Osteocyte (in vitro differentiated cells): Measurements from ENCODE around the gene ATP5ME. TPM values are rescaled to one million over a fixed set of nuclear protein-coding genes. Genes with fewer than 3 reads are reported as not detected.

Source experiments
- DNase-seq: peaks from one replicate; pipeline ENCODE4 v3.0.0; 2021; ENCODE audit warnings: mixed read lengths; ENCODE audit not compliant: unreplicated experiment; ENCODE audit errors: extremely low spot score
- H3K27ac Mint-ChIP-seq: one replicate; pipeline ENCODE4 v1.8.0; 2021; ENCODE audit warnings: mild to moderate bottlenecking, mixed read lengths; ENCODE audit not compliant: unreplicated experiment
- H3K27me3 Mint-ChIP-seq: one replicate; pipeline ENCODE4 v1.8.0; 2021; ENCODE audit warnings: mixed read lengths; ENCODE audit not compliant: unreplicated experiment
- H3K36me3 Mint-ChIP-seq: one replicate; pipeline ENCODE4 v1.8.0; 2021; ENCODE audit warnings: mixed read lengths; ENCODE audit not compliant: unreplicated experiment
- H3K4me1 Mint-ChIP-seq: one replicate; pipeline ENCODE4 v1.8.0; 2021; ENCODE audit warnings: mixed read lengths; ENCODE audit not compliant: unreplicated experiment
- H3K4me3 Mint-ChIP-seq: one replicate; pipeline ENCODE4 v1.8.0; 2021; ENCODE audit warnings: mild to moderate bottlenecking, moderate library complexity, mixed read lengths; ENCODE audit not compliant: unreplicated experiment
- H3K9me3 Mint-ChIP-seq: one replicate; pipeline ENCODE4 v1.8.0; 2021; ENCODE audit warnings: mixed read lengths; ENCODE audit not compliant: unreplicated experiment
- CTCF ChIP-seq: fragments of 200-600 bp; sonication (generic); IDR thresholded peaks from 2 replicates; pipeline ENCODE4 v1.5.0; 2021; ENCODE audit warnings: antibody characterized with exemption, mild to moderate bottlenecking, moderate library complexity
- total RNA-seq: library from RNA; stranded (reverse); gene quantifications from 2 replicates; pipeline ENCODE4 v1.2.1, GENCODE V29; 2021

The ATP5ME gene
- total RNA-seq, 1 donor from 2014 or later, result 271 TPM

- Mint-ChIP-seq H3K9me3 (no peaks in the 10 kb centered on the region), H3K4me1 (peaks cover 22% of the 10 kb centered on the region), H3K36me3 (peaks cover 17% of the 10 kb centered on the region), H3K27me3 (no peaks in the 10 kb centered on the region), H3K27ac (no peak overlapping the region), H3K4me3 (no peak overlapping the region)
- DNase-seq, result no peak
- TF ChIP-seq CTCF, result no peak
These were observed 38.0 kb upstream of the ATP5ME start for GRCh38 chr4:712093-712492.

- no peak for TF ChIP-seq CTCF
- no peak overlapping the region for H3K27ac Mint-ChIP-seq
- no peaks in the 10 kb centered on the region for H3K9me3 Mint-ChIP-seq
- no peak overlapping the region for H3K4me3 Mint-ChIP-seq
- DNase-seq, result no peak
- no peaks in the 10 kb centered on the region for H3K27me3 Mint-ChIP-seq
- peaks cover 24% of the 10 kb centered on the region for H3K4me1 Mint-ChIP-seq
- peaks cover 17% of the 10 kb centered on the region for H3K36me3 Mint-ChIP-seq
These were observed 36.8 kb upstream of the ATP5ME start for GRCh38 chr4:710916-711315.

GRCh38 chr4:710116-710515, 36.0 kb upstream of the ATP5ME start:
- H3K4me3 Mint-ChIP-seq, result no peak overlapping the region
- H3K36me3 Mint-ChIP-seq, result peaks cover 17% of the 10 kb centered on the region
- no peak for TF ChIP-seq CTCF
- no peak for DNase-seq
- H3K4me1 Mint-ChIP-seq, result peaks cover 25% of the 10 kb centered on the region
- peak overlapping the region; percentile 50 for H3K27ac Mint-ChIP-seq
- H3K27me3 Mint-ChIP-seq, result no peaks in the 10 kb centered on the region
- H3K9me3 Mint-ChIP-seq, result no peaks in the 10 kb centered on the region

- no peak for TF ChIP-seq CTCF
- Mint-ChIP-seq H3K4me1 (peaks cover 25% of the 10 kb centered on the region), H3K36me3 (peaks cover 17% of the 10 kb centered on the region), H3K27me3 (no peaks in the 10 kb centered on the region), H3K4me3 (no peak overlapping the region), H3K9me3 (no peaks in the 10 kb centered on the region), H3K27ac (no peak overlapping the region)
- no peak for DNase-seq
These were observed 35.3 kb upstream of the ATP5ME start for GRCh38 chr4:709348-709747.

GRCh38 chr4:708631-708933, 34.5 kb upstream of the ATP5ME start:
- no peaks in the 10 kb centered on the region for H3K9me3 Mint-ChIP-seq
- TF ChIP-seq CTCF, result no peak
- H3K27ac Mint-ChIP-seq, result no peak overlapping the region
- peak overlapping the region; percentile 38 for H3K4me3 Mint-ChIP-seq
- DNase-seq, result no peak
- H3K36me3 Mint-ChIP-seq, result peaks cover 17% of the 10 kb centered on the region
- peaks cover 25% of the 10 kb centered on the region for H3K4me1 Mint-ChIP-seq
- H3K27me3 Mint-ChIP-seq, result no peaks in the 10 kb centered on the region
